Uterus (tissue), 2 donors: ENCODE measurements around the gene RIPOR1.

Experiments used
- POLR2A ChIP-seq, 2 donors: fragments of 450-650 bp; IDR thresholded peaks; one replicate each; pipeline ENCODE4 v1.6.1; 2016; ENCODE audit warnings: antibody characterized with exemption in 2 of 2, mild to moderate bottlenecking in 1 of 2, moderate library complexity in 1 of 2
- TF ChIP-seq, protein P1 (sequence below), 4 experiments: fragments of 200-600 bp in 2 of 4; fragments of 450-650 bp in 2 of 4; sonication (generic) in 2 of 4; IDR thresholded peaks; one replicate each; pipeline ENCODE4 v1.5.1; 2016 to 2019; ENCODE audit warnings: antibody characterized with exemption in 4 of 4, mild to moderate bottlenecking in 2 of 4, moderate library complexity in 1 of 4

DNA sequence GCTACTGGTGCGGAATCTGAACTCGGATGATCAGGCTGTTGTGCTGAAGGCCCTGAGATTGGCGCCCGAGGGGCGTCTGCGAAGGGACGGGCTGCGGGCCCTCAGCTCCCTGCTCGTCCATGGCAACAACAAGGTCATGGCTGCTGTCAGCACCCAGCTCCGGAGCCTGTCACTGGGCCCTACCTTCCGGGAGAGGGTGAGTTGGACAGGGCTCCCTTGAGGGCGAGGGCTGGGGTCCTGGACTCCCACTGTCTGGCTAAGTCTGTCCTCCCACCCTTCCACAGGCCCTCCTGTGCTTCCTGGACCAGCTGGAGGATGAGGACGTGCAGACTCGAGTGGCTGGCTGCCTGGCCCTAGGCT is 17.0 kb downstream of the RIPOR1 start:
- TF ChIP-seq, protein P1, sequence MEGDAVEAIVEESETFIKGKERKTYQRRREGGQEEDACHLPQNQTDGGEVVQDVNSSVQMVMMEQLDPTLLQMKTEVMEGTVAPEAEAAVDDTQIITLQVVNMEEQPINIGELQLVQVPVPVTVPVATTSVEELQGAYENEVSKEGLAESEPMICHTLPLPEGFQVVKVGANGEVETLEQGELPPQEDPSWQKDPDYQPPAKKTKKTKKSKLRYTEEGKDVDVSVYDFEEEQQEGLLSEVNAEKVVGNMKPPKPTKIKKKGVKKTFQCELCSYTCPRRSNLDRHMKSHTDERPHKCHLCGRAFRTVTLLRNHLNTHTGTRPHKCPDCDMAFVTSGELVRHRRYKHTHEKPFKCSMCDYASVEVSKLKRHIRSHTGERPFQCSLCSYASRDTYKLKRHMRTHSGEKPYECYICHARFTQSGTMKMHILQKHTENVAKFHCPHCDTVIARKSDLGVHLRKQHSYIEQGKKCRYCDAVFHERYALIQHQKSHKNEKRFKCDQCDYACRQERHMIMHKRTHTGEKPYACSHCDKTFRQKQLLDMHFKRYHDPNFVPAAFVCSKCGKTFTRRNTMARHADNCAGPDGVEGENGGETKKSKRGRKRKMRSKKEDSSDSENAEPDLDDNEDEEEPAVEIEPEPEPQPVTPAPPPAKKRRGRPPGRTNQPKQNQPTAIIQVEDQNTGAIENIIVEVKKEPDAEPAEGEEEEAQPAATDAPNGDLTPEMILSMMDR (IDR thresholded peaks at IDR 0.05), result no peak
- no peak for TF ChIP-seq POLR2A (IDR thresholded peaks at IDR 0.05)
